ENCODE data around the gene MAG. TPM values are rescaled to one million over a fixed set of nuclear protein-coding genes. Genes with fewer than 3 reads are reported as not detected.
A peak's percentile ranks its signal among the peaks of the same experiment; 100 is the strongest.

The MAG gene
- total and polyA plus RNA-seq, 9 of the 15 experiments (the other 6 are each of a cell fraction or from before 2014, with no cell fraction given) = 0.11 to 10.0 (median 1.6) TPM

- TF ChIP-seq ZNF354B (CRISPR knock-in tag; IDR thresholded peaks at IDR 0.05) (no peak), C11orf30 (IDR thresholded peaks at IDR 0.05; ENCODE audit: low read depth) (no peak), ETV6 (IDR thresholded peaks at IDR 0.05; ENCODE audit: borderline replicate concordance in 1 of 2, low read depth in 2 of 2, low read length in 1 of 2) (no peak), ETV6 (CRISPR knock-in tag; IDR thresholded peaks at IDR 0.05; ENCODE audit: borderline replicate concordance) (no peak), HDGF (IDR thresholded peaks at IDR 0.05) (no peak), GATAD2B (IDR thresholded peaks at IDR 0.05; ENCODE audit: borderline replicate concordance) (no peak), ZNF77 (CRISPR knock-in tag; IDR thresholded peaks at IDR 0.05) (no peak), ZBTB1 (CRISPR knock-in tag; IDR thresholded peaks at IDR 0.05; ENCODE audit: borderline replicate concordance, low read depth) (no peak), PTRF (tag; IDR thresholded peaks at IDR 0.05) (no peak), ERF (CRISPR knock-in tag; IDR thresholded peaks at IDR 0.05) (peak; percentile 36; the same call in 1 of the 2 replicates), PKNOX1 (IDR thresholded peaks at IDR 0.05) (peak; percentile 50; the same call in 1 of the 2 replicates), TAF1 (IDR thresholded peaks at IDR 0.05; ENCODE audit: control insufficient read depth, extremely low read depth, insufficient read depth, low read length, severe bottlenecking) (peak; percentile 88), ZNF41 (CRISPR knock-in tag; conservative IDR thresholded peaks at IDR 0.05) (no peak; the same call in 1 of the 2 replicates), ZNF780A (CRISPR knock-in tag; IDR thresholded peaks at IDR 0.05) (no peak), SIN3A (IDR thresholded peaks at IDR 0.05; ENCODE audit: borderline replicate concordance in 2 of 2, control insufficient read depth in 1 of 2, low read depth in 2 of 2, low read length in 2 of 2) (peak; percentile 74 to 78; a peak in 3 of 4 replicates), RHOXF2B (CRISPR knock-in tag; conservative IDR thresholded peaks at IDR 0.05) (no peak), NR2C1 (IDR thresholded peaks at IDR 0.05) (peak; percentile 45), NR2C1 (tag; IDR thresholded peaks at IDR 0.05) (no peak), SMC3 (conservative IDR thresholded peaks at IDR 0.05; ENCODE audit: insufficient read depth, low read depth, low read length) (no peak), STAT6 (CRISPR knock-in tag; IDR thresholded peaks at IDR 0.05) (0 out of 2 replicates have a peak, but pooled peaks have one; percentile 77), CC2D1A (IDR thresholded peaks at IDR 0.05) (no peak), PREB (CRISPR knock-in tag; IDR thresholded peaks at IDR 0.05) (no peak), ARID3A (IDR thresholded peaks at IDR 0.05; ENCODE audit: borderline replicate concordance, low read depth, low read length) (no peak)
Observed at GRCh38 chr19:35248310-35249145, 43.4 kb upstream of the MAG start, which contains the start of gene LSR (continued).

Measured in K562 (cell line).